22Rv1 (cell line): Measurements from ENCODE around the gene KIF6.

Experiments used
- ZFX ChIP-seq: fragments of 450-650 bp; IDR thresholded peaks from 2 replicates; pipeline ENCODE4 v1.6.1; 2017; ENCODE audit warnings: antibody characterized with exemption, borderline replicate concordance
- TF ChIP-seq, protein P1 (sequence below): fragments of 450-650 bp; IDR thresholded peaks from 2 replicates; pipeline ENCODE4 v1.5.1; 2017; ENCODE audit warnings: mild to moderate bottlenecking

DNA sequence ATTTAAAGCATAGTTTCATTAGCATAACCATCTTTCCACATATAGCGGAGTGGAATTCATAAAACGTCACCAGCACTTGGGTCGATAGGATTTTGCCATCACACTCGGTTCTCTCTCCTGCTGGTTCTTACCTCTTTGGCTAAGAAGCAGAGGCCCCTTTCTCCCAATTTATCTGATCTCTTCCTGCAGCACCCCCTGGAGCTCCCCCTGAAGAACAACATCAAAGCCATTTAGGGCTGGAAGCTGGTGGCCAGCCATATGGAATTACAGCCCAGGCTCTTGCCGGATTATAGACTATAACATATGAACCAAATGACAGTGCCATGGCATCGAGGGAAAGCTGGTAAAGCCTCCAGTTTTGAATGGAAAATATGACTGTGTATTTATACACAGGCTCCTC is 6.4 kb upstream of the KIF6 start:
- TF ChIP-seq, protein P1, sequence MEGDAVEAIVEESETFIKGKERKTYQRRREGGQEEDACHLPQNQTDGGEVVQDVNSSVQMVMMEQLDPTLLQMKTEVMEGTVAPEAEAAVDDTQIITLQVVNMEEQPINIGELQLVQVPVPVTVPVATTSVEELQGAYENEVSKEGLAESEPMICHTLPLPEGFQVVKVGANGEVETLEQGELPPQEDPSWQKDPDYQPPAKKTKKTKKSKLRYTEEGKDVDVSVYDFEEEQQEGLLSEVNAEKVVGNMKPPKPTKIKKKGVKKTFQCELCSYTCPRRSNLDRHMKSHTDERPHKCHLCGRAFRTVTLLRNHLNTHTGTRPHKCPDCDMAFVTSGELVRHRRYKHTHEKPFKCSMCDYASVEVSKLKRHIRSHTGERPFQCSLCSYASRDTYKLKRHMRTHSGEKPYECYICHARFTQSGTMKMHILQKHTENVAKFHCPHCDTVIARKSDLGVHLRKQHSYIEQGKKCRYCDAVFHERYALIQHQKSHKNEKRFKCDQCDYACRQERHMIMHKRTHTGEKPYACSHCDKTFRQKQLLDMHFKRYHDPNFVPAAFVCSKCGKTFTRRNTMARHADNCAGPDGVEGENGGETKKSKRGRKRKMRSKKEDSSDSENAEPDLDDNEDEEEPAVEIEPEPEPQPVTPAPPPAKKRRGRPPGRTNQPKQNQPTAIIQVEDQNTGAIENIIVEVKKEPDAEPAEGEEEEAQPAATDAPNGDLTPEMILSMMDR, result no peak
- no peak for TF ChIP-seq ZFX
